HFF-Myc (cell line): ENCODE measurements around the gene INPP5A.

Source experiments
- DNase-seq: peaks from one replicate; pipeline ENCODE4 v3.0.0-alpha.2; 2011; ENCODE audit warnings: low read depth; ENCODE audit errors: extremely low read depth
- H3K4me3 ChIP-seq: replicated peaks from 2 replicates; pipeline ENCODE4 v1.5.1; 2011; ENCODE audit warnings: low read depth, mild to moderate bottlenecking, control low read depth, low read length
- TF ChIP-seq, protein P1 (sequence below): IDR thresholded peaks from 2 replicates; pipeline ENCODE4 v1.5.1; 2012; ENCODE audit warnings: mild to moderate bottlenecking, low read depth, low read length, control low read depth; ENCODE audit errors: missing control alignments

INPP5A gene

DNA sequence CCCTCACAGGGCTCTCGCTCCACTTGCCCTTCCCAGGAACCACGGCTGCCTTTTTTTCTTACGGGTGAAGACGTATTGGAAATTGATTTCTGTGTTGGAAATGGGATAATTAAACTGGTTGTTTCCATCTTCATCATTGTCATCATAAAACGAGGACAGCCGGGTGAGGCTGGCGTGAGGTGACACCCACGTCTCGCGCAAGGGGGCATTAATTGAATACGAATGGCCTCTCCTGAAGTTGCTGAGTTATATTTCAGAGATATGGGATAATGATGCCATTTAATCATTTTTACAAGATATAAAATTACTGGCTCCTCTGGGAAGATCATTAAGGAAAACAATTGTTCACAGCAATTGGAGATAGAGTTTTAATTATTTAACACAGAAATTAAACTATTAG, 266.7 kb downstream of the INPP5A start:
- H3K4me3 ChIP-seq = no peak overlapping the region
- TF ChIP-seq, protein P1, sequence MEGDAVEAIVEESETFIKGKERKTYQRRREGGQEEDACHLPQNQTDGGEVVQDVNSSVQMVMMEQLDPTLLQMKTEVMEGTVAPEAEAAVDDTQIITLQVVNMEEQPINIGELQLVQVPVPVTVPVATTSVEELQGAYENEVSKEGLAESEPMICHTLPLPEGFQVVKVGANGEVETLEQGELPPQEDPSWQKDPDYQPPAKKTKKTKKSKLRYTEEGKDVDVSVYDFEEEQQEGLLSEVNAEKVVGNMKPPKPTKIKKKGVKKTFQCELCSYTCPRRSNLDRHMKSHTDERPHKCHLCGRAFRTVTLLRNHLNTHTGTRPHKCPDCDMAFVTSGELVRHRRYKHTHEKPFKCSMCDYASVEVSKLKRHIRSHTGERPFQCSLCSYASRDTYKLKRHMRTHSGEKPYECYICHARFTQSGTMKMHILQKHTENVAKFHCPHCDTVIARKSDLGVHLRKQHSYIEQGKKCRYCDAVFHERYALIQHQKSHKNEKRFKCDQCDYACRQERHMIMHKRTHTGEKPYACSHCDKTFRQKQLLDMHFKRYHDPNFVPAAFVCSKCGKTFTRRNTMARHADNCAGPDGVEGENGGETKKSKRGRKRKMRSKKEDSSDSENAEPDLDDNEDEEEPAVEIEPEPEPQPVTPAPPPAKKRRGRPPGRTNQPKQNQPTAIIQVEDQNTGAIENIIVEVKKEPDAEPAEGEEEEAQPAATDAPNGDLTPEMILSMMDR = no peak
- DNase-seq = no peak

DNA sequence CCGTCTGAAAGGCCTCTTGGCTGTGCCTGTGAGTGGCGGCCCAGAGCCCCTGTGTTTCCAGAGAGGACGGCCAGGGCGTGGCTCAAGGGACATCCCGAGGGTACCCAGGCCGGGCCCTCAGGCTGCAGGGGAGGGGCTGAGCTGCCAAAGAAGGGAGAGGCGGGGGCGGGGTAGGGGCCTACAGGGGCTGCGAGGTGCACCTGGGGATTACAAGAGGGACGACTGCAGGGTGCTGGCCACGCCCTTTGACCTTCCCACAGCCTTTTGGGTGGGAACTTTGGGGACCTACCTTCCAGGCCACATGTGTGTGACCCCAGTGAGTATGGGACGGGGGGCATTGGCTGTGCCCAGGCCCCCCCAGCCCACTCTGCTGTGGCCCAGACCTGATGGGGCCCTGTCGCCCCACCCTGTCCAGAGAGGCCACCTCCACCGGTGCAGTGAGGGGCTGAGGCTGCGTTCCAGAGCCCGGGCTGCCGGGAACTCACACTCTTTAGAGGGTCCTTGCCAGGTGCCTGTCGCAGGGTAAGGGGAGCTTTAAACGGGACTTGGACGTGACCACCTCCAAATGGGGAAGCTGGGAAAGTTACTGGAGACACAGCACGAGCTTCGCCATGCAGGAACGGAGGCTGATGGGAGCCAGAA, 267.3 kb downstream of the INPP5A start:
- TF ChIP-seq, protein P1 = no peak
- H3K4me3 ChIP-seq = no peak overlapping the region
- DNase-seq = no peak

DNA sequence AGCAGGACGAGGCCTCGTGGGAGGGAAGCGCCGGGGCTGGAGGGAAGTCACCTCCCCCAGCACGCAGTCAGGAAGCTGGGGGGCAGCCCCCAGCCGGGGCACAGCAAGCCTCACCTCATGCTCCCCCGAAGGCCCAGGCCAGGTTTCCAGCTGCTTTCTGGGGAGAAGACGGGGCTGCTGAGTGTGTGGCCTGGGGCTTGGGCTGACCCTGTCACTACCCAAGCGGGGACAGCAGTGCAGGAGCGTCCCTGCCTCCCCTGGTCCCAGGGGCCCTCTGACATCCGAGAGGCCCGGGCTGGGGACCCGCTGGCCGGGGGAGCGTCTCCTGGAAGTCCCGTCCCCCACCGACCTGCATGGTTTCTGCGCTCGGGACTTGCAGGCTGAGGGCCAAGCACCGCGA, 268.0 kb downstream of the INPP5A start:
- TF ChIP-seq, protein P1 = no peak
- DNase-seq = no peak
- no peak overlapping the region for H3K4me3 ChIP-seq

DNA sequence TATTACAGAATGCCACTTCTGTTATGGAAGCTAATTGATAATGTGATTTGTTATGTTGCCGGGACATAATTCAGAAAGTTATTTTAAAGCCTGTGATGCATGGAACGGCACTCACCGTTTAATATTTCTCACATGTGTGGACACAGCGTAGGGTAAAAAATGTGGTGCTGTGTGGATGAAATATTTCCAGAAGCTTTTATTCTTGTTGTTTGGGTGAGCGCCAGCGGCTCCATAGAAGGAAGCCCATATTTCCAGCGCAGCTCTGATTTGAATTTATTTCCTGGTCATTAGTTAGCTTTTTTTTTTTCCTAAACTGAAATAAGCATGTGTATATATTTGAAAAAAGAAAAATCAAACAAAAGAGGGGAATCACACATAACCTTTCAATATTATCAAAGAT, 268.5 kb downstream of the INPP5A start:
- TF ChIP-seq, protein P1 = no peak
- DNase-seq = no peak

GRCh38 chr10:132806561-132807003, 269.0 kb downstream of the INPP5A start:
- TF ChIP-seq, protein P1 = no peak
- H3K4me3 ChIP-seq = no peak overlapping the region
- no peak for DNase-seq

More for the DNA sequence above, 268.5 kb downstream of the INPP5A start:
- H3K4me3 ChIP-seq = no peak overlapping the region

- no peak for DNase-seq
- no peak overlapping the region for H3K4me3 ChIP-seq
- TF ChIP-seq, protein P1 = no peak
Observed at GRCh38 chr10:132807621-132808049, 270.0 kb downstream of the INPP5A start.
